Measurements from ENCODE around the gene MARCHF9.

MARCHF9 gene

DNA sequence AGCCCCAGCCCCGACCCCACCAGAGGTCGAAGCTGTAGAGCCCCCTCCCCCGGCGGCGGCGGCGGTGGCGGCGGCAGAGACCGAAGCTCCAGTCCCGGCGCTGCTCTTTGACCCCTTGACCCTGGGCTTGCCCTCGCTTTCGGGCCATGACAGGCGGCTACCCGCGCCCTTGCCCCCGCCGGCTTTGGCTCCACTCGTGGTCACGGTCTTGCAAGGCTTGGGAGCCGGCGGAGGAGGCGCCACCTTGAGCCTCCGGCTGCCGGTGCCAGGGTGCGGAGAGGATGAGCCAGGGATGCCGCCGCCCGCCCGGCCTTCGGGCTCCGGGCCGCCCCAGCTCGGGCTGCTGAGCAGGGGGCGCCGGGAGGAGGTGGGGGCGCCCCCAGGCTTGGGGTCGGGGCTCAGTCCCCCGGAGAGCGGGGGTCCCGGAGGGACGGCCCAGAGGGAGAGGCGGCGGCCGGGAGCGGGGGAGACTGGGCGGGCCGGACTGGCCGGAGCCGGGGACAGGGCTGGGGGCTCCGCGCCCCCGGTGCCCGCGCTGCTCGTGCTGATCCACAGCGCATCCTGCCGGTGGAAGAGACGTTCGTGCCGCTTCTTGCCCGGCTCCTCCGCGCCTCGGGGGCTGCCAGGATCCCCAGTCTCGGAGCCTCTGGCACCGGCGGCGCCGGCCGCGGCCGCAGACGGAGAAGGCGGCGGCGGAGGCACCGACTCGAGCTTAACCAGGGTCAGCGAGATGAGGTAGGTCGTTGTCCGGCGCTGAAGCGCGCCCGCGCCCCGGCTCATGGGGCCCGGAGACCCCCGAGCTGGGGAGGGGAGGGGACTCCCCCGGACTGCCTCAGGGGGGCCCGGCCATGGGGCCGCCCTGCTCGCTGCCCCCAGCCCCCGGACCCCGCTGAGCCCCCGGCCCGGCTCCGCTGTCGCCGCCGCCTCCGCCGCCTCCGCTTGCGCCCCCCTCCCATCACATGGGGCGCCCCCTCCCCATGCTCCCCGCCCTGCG is 17.1 kb upstream of the MARCHF9 start:
- DNase-seq (ENCODE audit: low read depth, low spot score): no peak

GRCh38 chr12:57738661-57739237 is 16.2 kb upstream of the MARCHF9 start, which contains the start of gene AGAP2:
AGAP2 (minus strand) TSS chr12:57738742; CDS start chr12:57738246, 496 bp downstream.
- no peak for DNase-seq (ENCODE audit: low read depth, low spot score)

GRCh38 chr12:57739387-57739786 is 15.5 kb upstream of the MARCHF9 start:
- no peak for DNase-seq (ENCODE audit: low read depth, low spot score)

DNA sequence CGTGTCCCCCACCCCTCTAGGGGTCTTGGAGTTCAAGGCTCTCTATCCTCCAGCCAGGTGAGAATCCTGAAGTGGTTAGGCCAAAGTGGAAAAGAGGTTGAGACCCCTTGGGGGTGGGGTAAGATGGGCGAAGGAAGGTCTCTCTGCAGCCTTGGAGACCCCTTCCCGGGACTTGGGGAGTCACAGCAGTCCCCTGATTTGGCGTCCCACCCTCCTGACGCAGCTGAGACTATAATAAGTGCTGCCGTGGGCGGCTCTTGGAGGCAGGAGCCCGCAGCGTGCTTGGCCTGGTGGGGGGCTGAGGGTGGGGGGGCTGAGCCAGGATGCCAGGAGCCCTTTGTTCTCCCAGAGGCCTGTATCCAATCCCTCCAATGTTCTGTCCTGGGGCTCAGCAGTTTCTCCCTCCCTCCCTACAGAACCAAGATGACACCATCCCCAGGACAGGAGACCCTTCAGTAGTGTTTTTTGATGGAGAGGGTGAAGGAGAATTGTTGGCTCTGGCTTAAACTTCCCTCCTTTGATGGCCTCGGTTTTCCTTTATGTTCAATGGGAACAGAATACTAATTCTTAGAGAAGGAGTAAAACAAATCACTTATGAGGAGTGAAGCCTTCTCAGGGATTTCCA is 14.9 kb upstream of the MARCHF9 start:
- no peak for DNase-seq (ENCODE audit: low read depth, low spot score)

GRCh38 chr12:57740656-57741412 is 14.1 kb upstream of the MARCHF9 start:
- peak; percentile 59 for DNase-seq (ENCODE audit: low read depth, low spot score)

GRCh38 chr12:57741413-57741789 is 13.5 kb upstream of the MARCHF9 start:
- DNase-seq (ENCODE audit: low read depth, low spot score): no peak

GRCh38 chr12:57741844-57742738 is 12.8 kb upstream of the MARCHF9 start:
- peak; percentile 65 for DNase-seq (ENCODE audit: low read depth, low spot score)

DNA sequence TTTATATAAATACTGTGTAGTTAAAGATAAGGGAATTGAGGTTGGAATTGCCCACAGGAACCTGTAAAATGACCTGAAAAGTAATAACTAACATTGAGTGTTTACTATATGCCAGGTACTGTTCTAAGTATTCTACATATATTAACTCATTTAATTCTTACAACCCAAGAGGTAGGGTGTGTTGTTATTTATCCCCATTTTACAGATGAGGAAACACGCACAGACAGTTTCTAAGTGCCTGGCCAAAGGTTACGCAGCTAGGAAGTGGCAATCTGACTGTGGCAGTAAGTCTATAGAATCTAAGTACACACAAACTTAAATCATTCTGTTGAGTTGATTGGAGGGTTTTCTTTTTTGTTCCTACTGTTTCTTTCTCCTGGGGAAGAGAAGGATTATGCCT is 11.1 kb upstream of the MARCHF9 start:
- no peak for DNase-seq (ENCODE audit: low read depth, low spot score)

DNA sequence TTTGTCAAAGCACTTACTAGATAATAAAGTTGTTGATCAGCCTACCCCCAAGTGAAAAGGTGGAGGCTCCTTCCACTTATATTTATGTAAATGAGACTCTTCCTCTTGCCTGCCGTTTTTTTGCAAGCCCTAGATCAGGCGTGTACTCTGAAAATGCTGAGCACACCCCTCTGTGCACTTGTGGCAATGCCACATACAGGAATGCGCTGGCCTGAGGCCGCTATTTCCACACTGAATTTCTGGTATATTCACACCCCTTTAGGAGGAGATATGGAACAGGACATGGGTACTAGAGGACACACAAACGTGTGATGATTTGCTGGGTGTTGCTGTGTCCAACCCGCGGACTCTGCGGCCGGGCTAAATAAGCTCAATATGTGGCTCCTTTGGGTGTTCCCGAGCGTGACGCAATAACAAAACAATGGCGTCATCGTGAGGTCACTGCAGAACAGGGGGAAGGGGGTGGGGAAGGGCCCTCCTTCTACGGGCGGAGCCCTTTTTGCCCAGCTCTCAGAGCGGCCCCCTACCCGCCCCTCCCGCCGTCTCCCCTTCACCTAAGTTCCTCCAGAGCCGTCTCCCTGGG is 10.6 kb upstream of the MARCHF9 start:
- peak; percentile 53 for DNase-seq (ENCODE audit: low read depth, low spot score)

DNA sequence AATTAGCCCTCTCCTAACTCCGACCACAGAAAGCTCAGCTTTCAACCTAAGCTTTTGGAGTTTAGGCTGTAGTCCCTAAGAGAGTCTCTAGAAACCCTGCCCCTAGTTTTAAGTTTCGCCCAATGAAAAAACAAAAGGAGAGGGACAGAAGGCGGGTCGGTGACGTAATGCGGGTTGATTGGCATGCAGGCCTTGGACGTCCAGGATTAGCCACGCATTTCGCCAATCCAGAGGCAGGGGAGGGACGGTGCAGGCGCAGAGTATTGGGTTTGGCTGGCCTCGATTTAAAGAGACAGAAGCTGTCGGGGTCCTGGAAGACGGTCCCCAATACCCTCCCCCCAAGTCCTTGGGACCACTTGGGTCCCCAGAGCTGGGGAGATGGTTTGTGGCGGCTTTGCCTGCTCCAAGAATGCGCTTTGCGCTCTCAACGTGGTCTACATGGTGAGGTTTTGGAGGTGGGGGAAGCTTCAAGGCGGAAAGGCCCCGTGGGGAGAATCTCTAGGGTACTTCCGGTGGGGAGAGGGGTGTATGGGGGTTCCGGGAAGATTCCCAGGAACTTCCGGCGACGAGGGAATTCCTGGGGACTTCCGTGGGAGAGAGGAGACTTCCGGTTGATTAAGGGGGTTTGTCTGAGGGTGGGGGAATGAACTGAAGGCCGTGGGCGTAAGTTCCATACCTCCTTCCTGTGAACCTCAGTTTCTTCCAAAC is 10.0 kb upstream of the MARCHF9 start, which contains the start of gene TSPAN31:
TSPAN31 (plus strand) TSS at position 263 of the 708 bp plus-strand sequence; CDS start at position 379, 116 bp downstream.
- DNase-seq (ENCODE audit: low read depth, low spot score): peak; percentile 87

GRCh38 chr12:57745485-57745881 is 9.4 kb upstream of the MARCHF9 start:
- no peak for DNase-seq (ENCODE audit: low read depth, low spot score)

DNA sequence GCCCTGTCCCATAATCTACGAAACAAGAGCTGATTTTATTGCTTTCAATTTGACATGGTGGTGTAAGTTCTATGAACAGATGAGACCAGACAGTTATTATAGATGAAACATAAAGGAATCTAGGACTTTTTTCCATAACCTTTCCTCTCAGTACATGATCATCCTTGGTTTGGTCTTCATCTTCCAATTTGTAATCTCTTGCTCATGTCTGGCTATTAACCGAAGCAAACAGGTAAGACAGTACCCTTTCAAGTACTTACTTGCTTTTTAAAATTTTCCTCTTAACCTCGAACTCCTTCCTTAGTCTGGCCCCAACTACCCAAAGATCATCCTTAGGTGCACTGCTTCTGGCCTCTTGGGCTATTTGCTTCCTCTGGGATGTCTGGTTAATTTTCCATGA is 8.9 kb upstream of the MARCHF9 start:
- DNase-seq (ENCODE audit: low read depth, low spot score): no peak

DNA sequence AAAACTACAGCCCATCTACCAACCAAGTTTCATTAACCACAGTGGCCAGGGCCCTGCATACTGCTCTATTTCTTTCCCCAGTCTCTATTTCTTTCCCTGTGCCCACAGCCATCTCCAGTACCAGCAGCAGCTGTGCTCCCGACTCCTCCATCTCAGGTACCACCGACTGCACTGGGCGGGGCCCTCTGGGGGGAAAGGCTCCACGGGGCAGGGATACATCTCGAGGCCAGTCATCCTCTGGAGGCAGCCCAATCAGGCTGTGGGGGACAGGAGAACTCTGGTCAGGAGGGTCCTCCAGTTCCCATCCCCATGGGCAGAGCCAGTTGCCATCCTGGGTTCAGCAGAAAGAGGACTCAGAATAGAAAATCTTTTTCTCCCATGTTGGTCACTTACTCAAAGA is 5.8 kb upstream of the MARCHF9 start:
- no peak for DNase-seq (ENCODE audit: low read depth, low spot score)

GRCh38 chr12:57750561-57751431 is 4.1 kb upstream of the MARCHF9 start:
- no peak for DNase-seq (ENCODE audit: low read depth, low spot score)

- DNase-seq (ENCODE audit: low read depth, low spot score): no peak
Measured at GRCh38 chr12:57751432-57751787, 3.5 kb upstream of the MARCHF9 start.

DNA sequence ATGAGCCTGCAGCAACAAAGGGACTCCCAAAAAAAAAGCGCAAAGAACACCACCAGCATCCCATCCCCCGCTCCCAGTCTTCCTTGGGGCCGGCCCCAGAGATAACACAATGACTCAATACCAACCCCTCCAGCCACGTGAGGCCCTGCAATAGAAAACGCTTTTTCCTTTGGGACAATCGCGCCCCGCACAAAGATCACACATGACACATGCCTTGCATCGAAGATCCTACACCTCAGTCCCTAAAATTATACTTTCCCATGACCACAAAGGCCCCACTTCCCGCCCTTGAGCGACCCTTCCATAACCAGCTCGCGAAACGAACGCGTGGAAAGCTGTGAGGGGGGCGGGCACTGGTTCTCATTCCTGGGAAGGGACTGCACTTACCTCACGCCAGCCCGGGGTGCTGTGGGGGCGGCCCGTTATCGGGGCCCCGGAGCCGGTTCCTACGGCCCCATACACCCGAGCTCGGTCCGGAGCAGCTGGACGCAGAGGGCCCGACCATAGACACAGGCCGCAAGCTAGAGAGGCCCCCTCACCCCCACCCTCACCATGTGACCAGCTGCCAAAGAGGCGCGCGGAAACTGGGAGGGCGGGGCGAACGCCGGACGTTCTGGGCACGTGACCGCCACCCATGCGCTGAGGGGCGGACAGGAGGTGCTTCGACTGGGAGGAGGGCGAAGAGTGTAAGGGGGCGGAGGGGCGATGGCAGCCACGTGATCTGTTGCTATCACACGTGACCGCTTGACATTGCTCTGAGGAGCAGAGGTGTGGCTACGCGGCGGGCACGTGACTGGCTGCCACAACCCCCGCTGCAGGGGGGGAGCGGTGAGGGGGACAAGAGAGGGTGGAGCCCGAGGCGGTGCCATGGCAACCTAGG is 2.9 kb upstream of the MARCHF9 start, which contains the start of gene CDK4:
CDK4 (minus strand) TSS at position 523 of the 880 bp plus-strand sequence. CDS start 593 bp downstream, outside the sequence.
- peak; percentile 96 for DNase-seq (ENCODE audit: low read depth, low spot score)

- no peak for DNase-seq (ENCODE audit: low read depth, low spot score)
Measured at GRCh38 chr12:57752668-57753000, 2.3 kb upstream of the MARCHF9 start.

Measured in activated CD4-positive, CD25-positive, alpha-beta regulatory T cell treated with anti-CD3 and anti-CD28 coated beads, Interleukin-2, amount 50 U/mL, for 16 hours (primary cell).